ENCODE results near the gene B3GNT9. TPM values are rescaled to one million over a fixed set of nuclear protein-coding genes. Genes with fewer than 3 reads are reported as not detected.
"Not testable (repeated sequence)": the region's sequence is repeated elsewhere in the genome, so short reads cannot be mapped to it uniquely, and the experiment has no call there.

The B3GNT9 gene
- polyA plus RNA-seq, 3 donors, result 8.9 to 12.1 (median 9.8) TPM

DNA sequence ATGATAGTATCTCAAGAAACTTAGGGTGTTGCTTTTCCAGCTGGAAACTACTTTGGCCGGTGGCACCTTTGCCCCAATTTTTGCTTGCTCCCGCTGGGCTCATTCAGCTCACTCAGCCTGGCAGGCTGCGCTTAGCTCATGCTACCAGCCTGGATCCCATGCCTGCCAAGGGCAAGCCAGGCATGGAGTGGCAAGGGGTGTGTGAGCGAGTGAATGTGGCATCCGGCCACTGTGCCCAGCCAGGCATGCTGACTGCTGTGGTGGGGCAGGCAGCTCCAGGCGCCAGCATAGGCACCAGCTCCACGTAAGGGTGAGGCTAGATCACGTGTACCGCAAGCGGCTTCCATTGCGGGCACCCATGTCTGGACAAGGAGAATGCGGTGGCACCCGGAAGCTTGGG is 9.4 kb downstream of the B3GNT9 start:
- DNase-seq (ENCODE audit: extremely low read depth in 1 of 11, low read depth in 9 of 11, low spot score in 4 of 11), result no peak

DNA sequence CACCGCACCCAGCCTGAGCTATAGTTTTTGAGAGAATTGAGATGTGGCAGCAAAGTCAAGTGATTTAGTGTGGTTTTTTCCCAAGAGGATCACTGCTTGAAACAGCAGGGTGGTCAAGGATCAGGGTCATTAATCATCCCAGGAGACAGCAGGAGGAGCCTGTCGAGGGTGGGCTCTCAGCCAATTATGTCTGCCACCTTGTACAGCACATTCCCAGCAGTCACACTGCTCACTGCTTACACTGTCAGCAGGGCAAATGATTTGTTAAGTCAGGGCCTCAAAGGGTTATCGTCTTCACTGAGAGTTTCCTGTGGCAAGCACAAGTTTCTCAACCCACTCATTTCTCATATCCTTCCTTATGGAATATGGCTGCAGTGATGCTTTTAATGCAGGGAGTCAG is 13.2 kb downstream of the B3GNT9 start:
- no peak for DNase-seq (ENCODE audit: extremely low read depth in 1 of 11, low read depth in 9 of 11, low spot score in 4 of 11)

DNA sequence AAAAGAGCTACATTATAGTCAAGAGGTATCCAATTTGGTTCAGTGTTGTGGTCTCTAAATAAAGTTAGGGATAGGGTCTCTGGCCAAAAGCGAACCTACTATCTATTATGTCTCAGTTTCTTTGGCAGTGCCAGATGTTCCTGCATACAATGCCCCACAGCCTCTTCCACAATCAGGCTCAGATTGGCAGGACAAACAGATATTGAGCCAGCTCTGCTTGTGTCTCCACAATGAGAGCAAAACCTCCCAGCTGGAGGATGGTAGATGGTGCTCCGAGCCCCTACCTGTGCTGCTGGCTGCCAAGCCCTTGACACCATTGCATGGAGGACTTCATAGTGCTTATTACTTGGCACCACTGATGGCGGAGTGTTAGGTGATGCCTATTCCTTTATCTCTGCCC is 21.4 kb downstream of the B3GNT9 start:
- no peak for DNase-seq (ENCODE audit: extremely low read depth in 1 of 11, low read depth in 9 of 11, low spot score in 4 of 11)

DNA sequence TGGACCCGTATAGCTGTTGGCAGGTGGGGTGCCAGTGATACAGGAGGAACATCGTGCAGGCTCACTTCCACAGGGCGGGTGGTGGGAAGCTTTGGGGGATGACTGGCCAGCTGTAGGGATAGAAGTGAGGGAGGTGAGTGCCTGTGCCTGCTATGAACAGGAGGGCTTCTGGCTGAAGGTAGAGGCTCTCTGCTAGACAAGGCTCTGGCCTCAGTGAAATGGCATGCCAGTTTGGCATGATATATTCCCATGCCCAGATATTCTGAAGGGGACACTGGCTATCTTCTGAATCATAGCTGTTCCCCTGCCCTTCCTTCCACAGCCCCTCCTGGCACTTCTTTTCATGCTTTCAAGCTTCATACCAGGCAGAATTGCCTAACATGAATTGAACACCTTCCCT is 21.9 kb downstream of the B3GNT9 start:
- no peak for DNase-seq (ENCODE audit: extremely low read depth in 1 of 11, low read depth in 9 of 11, low spot score in 4 of 11)

DNA sequence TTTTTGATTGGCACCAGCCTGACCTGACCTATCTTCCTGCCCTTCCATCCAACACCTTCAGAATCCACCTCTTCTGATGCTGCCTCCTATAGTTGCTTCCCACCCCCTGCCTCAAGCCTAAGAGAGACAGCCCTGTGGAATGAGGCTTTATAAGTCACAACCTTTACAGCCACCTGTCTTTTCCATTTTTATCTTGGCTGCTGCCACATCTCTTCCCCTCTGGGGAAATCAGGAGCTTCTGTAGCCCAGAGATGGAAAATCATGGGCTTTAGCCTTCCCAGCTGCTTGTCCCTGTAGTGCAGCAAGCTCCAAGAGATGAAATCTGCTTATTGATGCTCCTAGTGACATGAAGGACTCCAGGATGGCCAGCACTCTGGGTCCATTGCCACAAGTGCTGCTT is 22.4 kb downstream of the B3GNT9 start:
- DNase-seq (ENCODE audit: extremely low read depth in 1 of 11, low read depth in 9 of 11, low spot score in 4 of 11), result no peak

DNA sequence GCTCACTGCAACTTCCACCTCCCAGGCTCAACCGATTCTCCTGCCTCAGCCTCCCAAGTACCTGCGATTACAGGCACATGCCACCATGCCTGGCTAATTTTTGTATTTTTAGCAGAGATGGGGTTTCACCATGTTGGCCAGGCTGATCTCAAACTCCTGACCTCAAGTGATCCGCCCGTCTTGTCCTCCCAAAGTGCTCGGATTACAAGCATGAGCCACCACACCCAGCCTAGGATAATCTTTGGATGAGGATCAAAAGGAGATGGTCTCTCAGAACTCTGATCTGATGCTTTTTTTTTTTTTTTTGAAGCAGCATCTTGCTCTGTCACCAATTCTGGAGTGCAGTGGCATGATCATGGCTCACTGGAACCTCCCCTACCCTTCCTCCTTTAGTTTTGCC is 28.0 kb downstream of the B3GNT9 start:
- not testable (repeated sequence) for DNase-seq (ENCODE audit: extremely low read depth in 1 of 11, low read depth in 9 of 11, low spot score in 4 of 11)

DNA sequence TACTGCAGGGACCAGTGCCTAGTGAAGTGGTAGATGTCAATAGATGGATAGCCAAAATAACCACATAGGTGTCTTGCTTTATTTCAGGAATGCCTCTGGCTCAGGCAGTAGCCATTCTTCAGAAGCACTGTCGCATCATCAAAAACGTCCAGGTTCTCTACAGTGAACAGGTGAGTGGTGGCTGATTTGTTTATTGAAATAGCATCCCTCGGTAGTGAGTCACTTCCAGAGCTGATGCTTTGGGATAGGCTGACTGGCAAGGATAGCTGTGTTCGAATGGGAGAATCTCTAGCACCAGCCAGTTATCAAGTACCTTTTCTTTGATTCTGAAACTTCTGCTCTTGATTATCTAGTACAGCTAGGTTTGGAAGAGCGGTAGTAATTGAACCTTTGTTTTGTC is 30.8 kb downstream of the B3GNT9 start:
- DNase-seq (ENCODE audit: extremely low read depth in 1 of 11, low read depth in 9 of 11, low spot score in 4 of 11), result no peak

DNA sequence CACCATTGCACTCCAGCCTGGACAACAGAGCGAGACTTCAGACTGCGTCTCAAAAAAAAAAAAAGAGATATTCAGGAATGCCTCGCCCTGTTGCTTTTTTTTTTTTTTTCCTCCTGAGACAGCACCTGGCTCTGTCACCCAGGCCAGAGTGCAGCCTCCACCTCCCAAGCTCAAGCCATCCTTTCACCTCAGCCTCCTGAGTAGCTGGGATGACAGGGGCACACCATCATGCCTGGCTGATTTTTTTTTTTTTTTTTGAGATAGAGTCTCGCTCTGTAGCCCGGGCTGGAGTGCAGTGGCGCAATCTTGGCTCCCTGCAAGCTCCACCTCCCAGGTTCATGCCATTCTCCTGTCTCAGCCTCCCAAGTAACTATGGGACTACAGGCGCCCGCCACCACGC is 33.1 kb downstream of the B3GNT9 start:
- no peak for DNase-seq (ENCODE audit: extremely low read depth in 1 of 11, low read depth in 9 of 11, low spot score in 4 of 11)

DNA sequence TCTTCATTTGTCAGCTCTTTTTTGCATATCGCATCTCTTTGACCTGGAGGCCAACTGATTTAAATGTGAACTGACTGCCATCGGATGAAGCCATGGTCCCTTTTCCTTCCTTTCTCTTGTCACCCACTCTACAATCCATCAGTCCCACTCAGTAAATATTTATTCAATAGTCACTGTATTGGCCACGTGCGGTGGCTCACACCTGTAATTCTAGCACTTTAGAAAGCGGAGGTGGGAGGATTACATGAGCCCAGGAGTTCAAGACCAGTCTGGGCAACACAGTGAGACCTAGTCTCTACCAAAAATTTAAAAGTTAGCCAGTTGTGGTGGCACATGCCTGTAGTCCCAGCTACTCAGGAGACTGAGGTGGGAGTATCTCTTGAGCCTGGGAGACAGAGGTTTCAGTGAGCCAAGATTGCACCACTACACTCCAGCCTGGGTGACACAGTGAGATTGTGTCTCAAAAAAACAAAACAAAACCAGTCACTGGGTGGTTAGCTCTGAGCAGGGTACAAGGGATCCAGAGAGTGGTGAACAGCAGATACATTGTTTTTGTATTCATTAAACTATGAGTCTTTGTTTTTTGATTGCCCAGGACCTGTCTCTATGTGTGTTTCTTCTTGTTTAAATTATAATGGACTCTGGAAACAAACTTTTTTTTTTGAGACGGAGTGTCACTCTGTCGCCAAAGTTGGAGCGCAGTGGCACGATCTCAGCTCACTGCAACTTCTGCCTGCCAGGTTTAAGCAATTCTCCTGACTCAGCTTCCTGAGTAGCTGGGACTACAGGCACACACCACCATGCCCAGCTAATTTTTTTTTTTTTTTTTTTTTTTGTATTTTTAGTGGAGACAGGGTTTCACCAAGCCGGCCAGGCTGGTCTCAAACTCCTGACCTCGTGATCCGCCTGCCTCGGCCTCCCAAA is 34.1 kb downstream of the B3GNT9 start:
- DNase-seq (ENCODE audit: extremely low read depth in 1 of 11, low read depth in 9 of 11, low spot score in 4 of 11), result no peak

DNA sequence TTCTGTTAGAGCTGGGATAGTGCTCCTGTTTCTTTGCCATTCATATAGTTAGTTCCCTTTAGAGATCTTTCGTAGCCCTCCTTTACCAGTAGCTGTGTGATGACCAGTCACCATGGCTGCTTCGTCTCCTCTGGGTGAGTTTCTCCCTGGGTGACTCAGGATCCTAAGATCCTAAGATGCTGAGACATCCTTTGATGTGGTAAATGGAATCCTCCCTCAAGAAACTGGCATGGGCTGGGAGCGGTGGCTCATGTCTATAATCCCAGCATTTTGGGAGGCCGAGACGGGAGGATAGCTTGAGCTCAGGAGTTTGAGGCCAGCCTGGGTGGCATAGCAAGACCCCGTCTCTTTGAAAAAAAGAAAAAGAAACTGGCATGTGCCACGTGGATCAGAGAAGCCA is 35.2 kb downstream of the B3GNT9 start:
- no peak for DNase-seq (ENCODE audit: extremely low read depth in 1 of 11, low read depth in 9 of 11, low spot score in 4 of 11)

DNA sequence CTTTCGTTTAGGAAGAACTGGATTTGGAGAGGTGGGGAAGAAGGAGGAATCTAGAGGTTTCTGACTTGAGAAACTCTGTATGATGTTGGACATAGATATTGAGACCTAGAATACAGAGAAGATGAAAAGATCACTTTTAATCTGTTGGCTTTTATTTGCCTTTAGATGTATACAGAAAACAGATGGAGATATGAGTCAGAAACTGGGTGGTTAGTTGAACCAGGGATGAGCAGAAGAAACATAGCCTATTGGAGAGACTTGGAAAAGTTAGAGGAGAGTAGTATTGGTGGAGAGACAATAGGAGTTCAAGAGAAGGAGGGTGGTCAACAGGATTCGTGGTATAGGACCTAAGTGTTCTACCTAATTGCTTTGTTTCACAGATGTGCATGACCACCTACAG is 36.0 kb downstream of the B3GNT9 start:
- DNase-seq (ENCODE audit: extremely low read depth in 1 of 11, low read depth in 9 of 11, low spot score in 4 of 11), result no peak

DNA sequence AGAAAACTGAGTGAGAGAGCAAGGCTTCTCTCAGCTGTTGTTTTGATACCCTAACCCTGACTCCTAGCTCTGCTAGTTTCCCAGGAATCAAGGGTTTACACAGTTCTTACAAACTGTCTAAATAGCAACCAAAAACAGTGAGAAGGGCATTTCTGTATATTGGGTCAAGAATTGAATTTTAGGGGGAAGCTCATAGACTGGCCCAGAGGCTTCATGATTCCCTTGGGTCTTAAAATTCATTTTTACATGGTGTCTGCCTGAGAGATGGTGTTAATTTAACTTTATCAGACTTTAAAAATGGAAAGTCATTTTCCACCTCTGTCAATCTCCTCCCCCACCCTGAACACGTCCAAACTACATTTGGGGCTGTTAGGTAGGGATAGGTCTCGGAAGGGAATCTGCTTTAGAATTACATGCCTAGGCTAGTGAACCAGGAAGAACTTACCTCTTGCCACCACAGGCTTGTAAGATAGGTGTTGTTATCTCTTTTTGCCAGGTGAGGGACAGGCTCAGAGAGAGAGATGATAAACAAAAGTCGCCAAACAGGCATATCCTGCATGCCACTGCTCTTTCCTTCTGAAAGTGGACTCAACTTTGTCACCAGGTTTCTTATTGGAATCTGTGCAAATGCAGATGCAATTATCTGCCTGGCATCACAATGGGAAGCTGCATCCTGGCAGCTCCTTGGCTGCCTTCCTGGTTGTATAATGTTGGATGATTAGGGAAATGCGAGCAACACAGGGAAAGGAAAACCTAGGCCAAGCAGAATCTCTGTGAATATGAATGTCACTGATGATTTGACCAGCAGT is 38.0 kb downstream of the B3GNT9 start:
- DNase-seq (ENCODE audit: extremely low read depth in 1 of 11, low read depth in 9 of 11, low spot score in 4 of 11), result no peak

DNA sequence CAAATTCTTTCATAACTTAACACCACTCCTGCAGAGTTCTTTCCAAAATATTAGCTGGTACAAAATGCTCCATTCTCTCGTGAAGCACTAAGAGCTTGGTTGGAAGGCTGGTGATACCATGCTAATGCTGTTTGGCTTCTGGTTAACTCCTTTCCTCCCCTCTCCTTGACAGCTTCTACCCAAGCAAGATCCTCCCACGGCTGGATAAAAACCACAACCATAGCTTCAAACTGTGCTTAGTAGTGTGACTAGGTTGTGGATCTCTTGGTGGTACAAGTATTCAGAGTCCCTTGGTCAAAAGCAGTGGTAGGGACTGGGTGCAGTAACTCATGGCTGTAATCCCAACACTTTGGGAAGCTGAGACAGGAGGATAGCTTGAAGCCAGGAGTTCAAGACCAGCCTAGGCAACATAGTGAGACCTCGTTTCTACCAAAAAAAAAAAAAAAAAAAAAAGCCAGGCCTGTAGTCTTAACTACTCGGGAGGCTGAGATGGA is 38.8 kb downstream of the B3GNT9 start:
- no peak for DNase-seq (ENCODE audit: extremely low read depth in 1 of 11, low read depth in 9 of 11, low spot score in 4 of 11)

DNA sequence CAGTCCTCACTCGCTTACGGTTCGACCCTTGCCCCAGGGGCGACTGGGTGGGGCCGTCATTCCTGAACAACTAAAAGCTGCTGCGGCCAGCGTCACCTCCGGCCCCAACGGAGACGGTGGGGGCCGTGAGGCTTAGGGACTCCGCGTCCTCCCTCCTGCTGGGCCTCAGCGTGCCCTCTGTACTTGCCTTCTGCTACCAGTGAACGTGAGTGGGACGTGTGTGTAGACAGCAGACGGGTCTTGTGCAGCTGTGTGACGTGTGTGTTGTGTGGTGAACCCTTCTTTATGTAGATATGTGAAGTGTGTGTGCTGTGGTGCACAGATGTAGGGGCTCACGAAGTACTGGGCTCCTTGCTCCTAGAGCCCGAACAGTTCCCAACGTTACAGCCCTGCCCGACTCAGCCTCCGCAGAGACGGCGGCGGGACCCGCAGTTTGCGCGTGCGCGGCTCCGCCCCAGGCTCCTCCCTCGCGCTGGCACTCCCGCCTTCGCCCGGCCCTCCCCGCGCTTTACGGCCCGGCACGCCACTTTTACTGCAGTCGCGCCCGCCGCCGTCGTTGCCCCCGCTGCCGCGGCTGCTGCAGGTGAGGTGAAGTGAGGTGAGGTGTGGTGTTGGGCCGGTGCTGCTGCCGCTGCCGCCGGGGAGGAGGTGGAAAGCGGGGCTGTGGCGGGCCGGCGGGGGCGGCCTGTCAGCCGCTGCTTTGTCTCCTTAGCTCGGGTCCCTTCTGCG is 41.2 kb downstream of the B3GNT9 start, which contains the start of gene PHAF1:
Gene PHAF1, plus strand, starts transcription at position 535 of the 729 bp plus-strand sequence. CDS start 235 bp downstream, outside the sequence.
- DNase-seq (ENCODE audit: extremely low read depth in 1 of 11, low read depth in 9 of 11, low spot score in 4 of 11), result peak; percentile 85 to 93 (median 90)

DNA sequence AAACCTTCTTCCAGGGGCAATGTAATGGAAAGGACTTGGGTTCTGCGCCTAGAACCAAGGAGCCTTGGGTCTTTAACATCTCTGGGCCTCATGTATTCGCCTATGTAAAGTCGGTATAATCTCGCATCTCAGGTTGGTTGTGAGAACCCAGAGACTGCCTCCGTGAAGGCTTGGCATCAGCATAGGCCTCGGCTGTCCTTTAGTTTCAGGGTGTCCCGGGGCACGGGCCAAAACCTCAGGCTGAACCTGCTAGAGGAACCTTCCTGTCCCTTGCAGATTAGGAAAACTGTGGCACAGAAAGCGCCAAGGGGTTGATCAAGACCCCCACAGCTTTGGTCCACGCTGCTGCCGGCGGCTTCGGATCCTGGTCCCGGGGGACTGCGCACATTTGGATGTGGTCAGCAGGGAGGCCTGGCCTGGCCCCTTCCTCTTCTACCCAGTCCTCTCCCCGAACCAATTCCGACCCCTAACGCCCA is 41.8 kb downstream of the B3GNT9 start:
- no peak for DNase-seq (ENCODE audit: extremely low read depth in 1 of 11, low read depth in 9 of 11, low spot score in 4 of 11)

DNA sequence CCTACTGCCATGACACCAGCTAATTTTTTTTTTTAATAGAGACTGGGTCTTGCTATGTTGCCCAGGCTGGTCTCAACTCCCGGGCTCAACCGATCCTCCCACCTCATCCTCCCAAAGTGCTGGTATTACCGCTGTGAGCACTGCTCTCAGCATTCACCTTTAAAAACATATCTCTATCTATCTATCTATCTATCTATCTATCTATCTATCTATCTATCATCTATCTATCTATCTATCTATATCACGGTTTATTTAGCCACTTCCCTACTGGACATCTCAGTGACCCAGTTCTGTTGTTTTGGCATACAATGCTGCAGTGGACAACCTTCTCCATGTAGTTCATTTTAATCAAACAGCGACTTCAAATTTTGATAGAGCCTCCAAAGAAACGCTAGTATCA is 42.3 kb downstream of the B3GNT9 start:
- no peak for DNase-seq (ENCODE audit: extremely low read depth in 1 of 11, low read depth in 9 of 11, low spot score in 4 of 11)

DNA sequence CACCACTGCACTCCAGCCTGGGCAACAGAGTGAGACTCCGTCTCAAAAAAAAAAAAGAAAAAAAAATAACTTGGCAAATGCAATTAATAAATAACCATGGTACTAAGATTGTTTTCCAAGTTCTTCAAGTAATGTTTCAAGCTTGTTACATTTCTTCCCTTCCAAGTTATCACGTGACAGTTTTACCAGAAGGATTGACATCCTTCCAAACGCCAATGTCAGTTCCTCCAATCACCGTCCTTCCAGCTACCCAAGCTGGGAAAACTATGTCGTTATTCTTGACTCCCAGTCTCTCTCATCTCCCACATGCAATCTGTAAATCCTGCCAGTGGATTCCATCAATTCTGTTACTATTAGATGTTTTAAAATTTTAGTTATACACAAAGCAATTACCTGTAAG is 44.9 kb downstream of the B3GNT9 start:
- no peak for DNase-seq (ENCODE audit: extremely low read depth in 1 of 11, low read depth in 9 of 11, low spot score in 4 of 11)

DNA sequence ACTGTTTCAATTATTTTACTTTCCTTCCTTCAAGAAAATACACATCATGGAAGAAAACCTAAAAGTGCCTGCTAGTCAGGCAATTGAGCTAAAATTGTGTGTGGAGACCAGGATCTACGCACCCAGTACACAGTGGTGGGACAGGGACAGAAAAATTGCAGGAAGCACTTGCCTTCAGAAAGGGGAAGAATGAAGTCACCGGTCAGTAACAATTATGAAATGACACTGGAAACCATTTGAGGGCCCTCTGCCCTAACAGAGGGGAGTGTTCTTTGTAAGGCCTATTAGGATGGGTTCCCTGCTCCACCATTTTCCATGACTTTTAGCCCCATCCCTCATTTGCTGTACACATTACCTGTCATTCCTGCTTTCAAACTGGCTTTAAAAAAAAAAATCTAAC is 45.6 kb downstream of the B3GNT9 start:
- DNase-seq (ENCODE audit: extremely low read depth in 1 of 11, low read depth in 9 of 11, low spot score in 4 of 11), result no peak

DNA sequence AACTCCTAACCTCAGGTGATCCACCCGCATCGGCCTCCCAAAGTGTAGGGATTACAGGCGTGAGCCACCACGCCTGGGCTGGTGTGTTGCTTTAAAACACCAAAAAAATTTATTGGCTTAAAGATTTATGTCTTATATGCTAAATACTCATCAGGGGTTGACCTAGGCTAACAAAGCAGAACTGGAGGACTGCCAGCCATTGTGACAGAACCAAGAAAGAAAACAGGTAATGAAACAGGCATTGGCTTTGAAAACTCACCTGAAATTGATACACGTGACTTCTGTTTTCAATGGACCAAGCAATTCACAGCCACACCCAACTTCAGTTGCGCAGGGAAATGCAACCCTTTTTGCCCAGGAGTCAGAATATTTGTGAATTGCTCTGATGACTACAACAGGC is 46.0 kb downstream of the B3GNT9 start:
- no peak for DNase-seq (ENCODE audit: extremely low read depth in 1 of 11, low read depth in 9 of 11, low spot score in 4 of 11)
